ENCODE data around the gene ZBTB39. TPM values are rescaled to one million over a fixed set of nuclear protein-coding genes. Genes with fewer than 3 reads are reported as not detected.
"Not testable (repeated sequence)": the region's sequence is repeated elsewhere in the genome, so short reads cannot be mapped to it uniquely, and the experiment has no call there.

Gene ZBTB39
- total RNA-seq, 1 donor from 2014 or later: 20.8 TPM

GRCh38 chr12:57019983-57020719, 13.8 kb upstream of the ZBTB39 start:
- no peaks in the 10 kb centered on the region for H3K36me3 Mint-ChIP-seq (ENCODE audit: insufficient read depth)
- DNase-seq (ENCODE audit: low spot score, unreplicated experiment): no peak
- peaks cover 5% of the 10 kb centered on the region for H3K27me3 Mint-ChIP-seq
- H3K4me1 Mint-ChIP-seq (ENCODE audit: low read depth): peaks cover 7% of the 10 kb centered on the region
- H3K4me3 Mint-ChIP-seq (ENCODE audit: low read depth): no peak overlapping the region
- H3K27ac Mint-ChIP-seq: no peak overlapping the region
- H3K9me3 Mint-ChIP-seq (ENCODE audit: low read depth): no peaks in the 10 kb centered on the region
- TF ChIP-seq, protein P1, sequence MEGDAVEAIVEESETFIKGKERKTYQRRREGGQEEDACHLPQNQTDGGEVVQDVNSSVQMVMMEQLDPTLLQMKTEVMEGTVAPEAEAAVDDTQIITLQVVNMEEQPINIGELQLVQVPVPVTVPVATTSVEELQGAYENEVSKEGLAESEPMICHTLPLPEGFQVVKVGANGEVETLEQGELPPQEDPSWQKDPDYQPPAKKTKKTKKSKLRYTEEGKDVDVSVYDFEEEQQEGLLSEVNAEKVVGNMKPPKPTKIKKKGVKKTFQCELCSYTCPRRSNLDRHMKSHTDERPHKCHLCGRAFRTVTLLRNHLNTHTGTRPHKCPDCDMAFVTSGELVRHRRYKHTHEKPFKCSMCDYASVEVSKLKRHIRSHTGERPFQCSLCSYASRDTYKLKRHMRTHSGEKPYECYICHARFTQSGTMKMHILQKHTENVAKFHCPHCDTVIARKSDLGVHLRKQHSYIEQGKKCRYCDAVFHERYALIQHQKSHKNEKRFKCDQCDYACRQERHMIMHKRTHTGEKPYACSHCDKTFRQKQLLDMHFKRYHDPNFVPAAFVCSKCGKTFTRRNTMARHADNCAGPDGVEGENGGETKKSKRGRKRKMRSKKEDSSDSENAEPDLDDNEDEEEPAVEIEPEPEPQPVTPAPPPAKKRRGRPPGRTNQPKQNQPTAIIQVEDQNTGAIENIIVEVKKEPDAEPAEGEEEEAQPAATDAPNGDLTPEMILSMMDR (IDR thresholded peaks at IDR 0.05; ENCODE audit: unreplicated experiment): no peak

DNA sequence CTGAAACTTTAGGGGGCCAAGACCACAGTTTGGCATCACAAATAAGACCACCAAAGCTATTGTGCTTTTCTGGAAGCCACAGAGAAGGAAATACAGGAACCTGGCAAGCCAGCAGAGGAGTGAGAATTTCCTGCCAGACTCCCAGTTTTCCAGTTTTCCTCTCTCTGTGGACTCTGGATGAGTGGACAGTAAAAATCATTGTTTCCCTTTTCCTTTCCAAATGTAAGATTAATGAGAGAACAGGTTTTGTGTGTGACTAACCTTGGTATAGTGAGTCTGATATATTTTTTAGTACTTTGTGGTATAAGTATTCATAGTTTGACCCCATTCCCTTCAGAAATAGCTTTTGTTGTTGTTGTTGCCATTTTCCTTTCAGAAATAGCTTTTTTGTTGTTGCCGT, 12.6 kb upstream of the ZBTB39 start:
- H3K9me3 Mint-ChIP-seq (ENCODE audit: low read depth): no peaks in the 10 kb centered on the region

GRCh38 chr12:57018353-57018752, 12.0 kb upstream of the ZBTB39 start:
- H3K9me3 Mint-ChIP-seq (ENCODE audit: low read depth); H3K27ac Mint-ChIP-seq; H3K36me3 Mint-ChIP-seq (ENCODE audit: insufficient read depth); DNase-seq (ENCODE audit: low spot score, unreplicated experiment); H3K4me3 Mint-ChIP-seq (ENCODE audit: low read depth); H3K4me1 Mint-ChIP-seq (ENCODE audit: low read depth): not testable (repeated sequence)
- H3K27me3 Mint-ChIP-seq: peaks cover 14% of the 10 kb centered on the region

More for the DNA sequence above, 12.6 kb upstream of the ZBTB39 start:
- TF ChIP-seq, protein P1 (IDR thresholded peaks at IDR 0.05; ENCODE audit: unreplicated experiment): no peak
- Mint-ChIP-seq H3K27ac (peak overlapping the region; percentile 59), H3K4me3 (ENCODE audit: low read depth) (no peak overlapping the region), H3K36me3 (ENCODE audit: insufficient read depth) (no peaks in the 10 kb centered on the region), H3K4me1 (ENCODE audit: low read depth) (peaks cover 7% of the 10 kb centered on the region), H3K27me3 (peaks cover 15% of the 10 kb centered on the region)
- no peak for DNase-seq (ENCODE audit: low spot score, unreplicated experiment)

DNA sequence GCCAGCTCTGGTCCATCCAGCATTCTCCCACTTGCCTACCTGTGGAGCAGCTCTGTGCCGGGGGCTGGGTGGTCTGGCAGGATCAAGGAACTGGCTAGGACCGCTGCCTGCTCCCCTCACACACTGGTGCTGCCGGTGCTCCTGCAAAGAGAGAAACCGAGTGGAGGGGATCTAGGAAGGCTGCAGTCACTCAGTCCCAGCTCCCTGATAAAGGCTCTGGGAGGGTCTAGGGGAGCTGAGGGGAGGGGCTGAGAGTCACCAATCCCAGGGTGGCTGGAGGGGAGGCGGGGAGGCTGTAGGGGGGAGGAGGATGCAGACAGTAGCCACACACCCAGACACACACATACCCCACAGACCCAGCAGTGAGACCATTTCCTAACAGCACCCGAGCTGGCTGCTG, 10.0 kb upstream of the ZBTB39 start, which contains the start of gene TAC3:
TAC3 (minus strand) TSS at position 182 of the 400 bp plus-strand sequence. CDS start 732 bp downstream, outside the sequence.
- DNase-seq (ENCODE audit: low spot score, unreplicated experiment): no peak
- H3K27me3 Mint-ChIP-seq: peaks cover 19% of the 10 kb centered on the region
- peaks cover 7% of the 10 kb centered on the region for H3K4me1 Mint-ChIP-seq (ENCODE audit: low read depth)
- H3K36me3 Mint-ChIP-seq (ENCODE audit: insufficient read depth): no peaks in the 10 kb centered on the region
- no peaks in the 10 kb centered on the region for H3K9me3 Mint-ChIP-seq (ENCODE audit: low read depth)
- TF ChIP-seq, protein P1 (IDR thresholded peaks at IDR 0.05; ENCODE audit: unreplicated experiment): no peak
- no peak within 1 kb of the TSS for H3K27ac Mint-ChIP-seq
- H3K4me3 Mint-ChIP-seq (ENCODE audit: low read depth): no peak within 1 kb of the TSS

- Mint-ChIP-seq H3K9me3 (ENCODE audit: low read depth) (no peaks in the 10 kb centered on the region), H3K4me1 (ENCODE audit: low read depth) (peaks cover 4% of the 10 kb centered on the region), H3K4me3 (ENCODE audit: low read depth) (no peak overlapping the region), H3K27ac (no peak overlapping the region), H3K27me3 (peaks cover 19% of the 10 kb centered on the region), H3K36me3 (ENCODE audit: insufficient read depth) (no peaks in the 10 kb centered on the region)
- DNase-seq (ENCODE audit: low spot score, unreplicated experiment): no peak
- TF ChIP-seq, protein P1 (IDR thresholded peaks at IDR 0.05; ENCODE audit: unreplicated experiment): peak; percentile 12
Observed at GRCh38 chr12:57012600-57013465, 6.5 kb upstream of the ZBTB39 start.

Data from progenitor cell of endocrine pancreas (in vitro differentiated cells).